ENCODE measurements around the gene SNCAIP. TPM values are rescaled to one million over a fixed set of nuclear protein-coding genes. Genes with fewer than 3 reads are reported as not detected.

Gene SNCAIP
- polyA plus RNA-seq, 1 experiment, result 12.3 TPM

DNA sequence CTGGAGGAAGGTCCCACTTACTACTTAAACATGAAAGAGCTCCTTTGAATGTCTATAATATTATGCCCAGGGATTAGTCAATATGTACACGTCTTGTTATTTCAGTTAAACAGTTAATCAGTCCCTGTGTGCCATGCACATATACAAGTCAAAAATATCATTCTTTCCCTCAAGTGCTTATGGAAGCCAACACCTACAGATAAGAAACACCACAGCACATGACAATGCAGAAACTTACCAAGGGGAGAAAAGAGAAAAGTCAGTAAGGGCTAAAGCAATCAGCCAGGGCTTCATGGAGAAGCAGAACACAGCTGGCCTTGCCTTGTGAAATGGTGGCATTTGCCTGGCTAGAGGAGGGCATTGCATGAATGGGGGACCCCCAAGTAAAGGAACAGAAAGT is 88.3 kb downstream of the SNCAIP start:
- CTCF ChIA-PET, result interaction anchor here (1.0 to 2.9 kb wide), 2 partner anchors 16 to 205 kb away, joined by 4 to 13 read pairs; no protein-coding TSS in a partner anchor

DNA sequence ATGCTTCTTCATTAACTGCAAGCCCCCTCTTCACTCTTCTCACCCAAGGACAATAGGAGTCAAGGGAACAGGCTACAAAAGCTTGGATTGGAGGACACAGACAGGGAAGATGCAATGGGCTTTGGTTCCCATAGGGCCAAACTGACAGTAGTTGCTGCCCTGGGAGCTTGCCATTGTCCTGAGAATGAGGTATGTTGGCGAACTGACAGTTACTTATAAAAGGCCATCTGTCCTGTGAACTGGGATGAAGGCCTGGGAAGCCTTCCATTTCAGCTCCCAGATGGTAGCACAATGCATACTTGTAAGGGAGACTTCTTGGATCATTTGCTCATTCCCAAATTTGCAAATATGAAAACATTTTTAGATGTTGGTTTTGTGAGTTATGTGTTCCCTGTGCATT is 88.9 kb downstream of the SNCAIP start:
- TF ChIP-seq, protein P1, sequence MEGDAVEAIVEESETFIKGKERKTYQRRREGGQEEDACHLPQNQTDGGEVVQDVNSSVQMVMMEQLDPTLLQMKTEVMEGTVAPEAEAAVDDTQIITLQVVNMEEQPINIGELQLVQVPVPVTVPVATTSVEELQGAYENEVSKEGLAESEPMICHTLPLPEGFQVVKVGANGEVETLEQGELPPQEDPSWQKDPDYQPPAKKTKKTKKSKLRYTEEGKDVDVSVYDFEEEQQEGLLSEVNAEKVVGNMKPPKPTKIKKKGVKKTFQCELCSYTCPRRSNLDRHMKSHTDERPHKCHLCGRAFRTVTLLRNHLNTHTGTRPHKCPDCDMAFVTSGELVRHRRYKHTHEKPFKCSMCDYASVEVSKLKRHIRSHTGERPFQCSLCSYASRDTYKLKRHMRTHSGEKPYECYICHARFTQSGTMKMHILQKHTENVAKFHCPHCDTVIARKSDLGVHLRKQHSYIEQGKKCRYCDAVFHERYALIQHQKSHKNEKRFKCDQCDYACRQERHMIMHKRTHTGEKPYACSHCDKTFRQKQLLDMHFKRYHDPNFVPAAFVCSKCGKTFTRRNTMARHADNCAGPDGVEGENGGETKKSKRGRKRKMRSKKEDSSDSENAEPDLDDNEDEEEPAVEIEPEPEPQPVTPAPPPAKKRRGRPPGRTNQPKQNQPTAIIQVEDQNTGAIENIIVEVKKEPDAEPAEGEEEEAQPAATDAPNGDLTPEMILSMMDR (IDR thresholded peaks at IDR 0.05; ENCODE audit: low read depth, low read length), result no peak
- ChIA-PET POLR2A (no interaction called here), CTCF (interaction anchor here (2.9 kb wide), 1 partner anchor 205 kb away, joined by 13 read pairs; no protein-coding TSS in a partner anchor)
- Histone ChIP-seq H3K27me3 (ENCODE audit: control insufficient read depth, insufficient read depth, low read length) (no peaks in the 10 kb centered on the region), H3K9me3 (ENCODE audit: control insufficient read depth, insufficient read depth, low read length) (no peaks in the 10 kb centered on the region), H3K4me3 (ENCODE audit: low read depth, low read length) (no peak overlapping the region), H3K27ac (ENCODE audit: low read depth, low read length) (no peak overlapping the region)
- DNase-seq (ENCODE audit: low read depth, low spot score), result no peak

More for the DNA sequence above, 88.3 kb downstream of the SNCAIP start:
- Histone ChIP-seq H3K9me3 (ENCODE audit: control insufficient read depth, insufficient read depth, low read length) (no peaks in the 10 kb centered on the region), H3K4me3 (ENCODE audit: low read depth, low read length) (no peak overlapping the region), H3K27ac (ENCODE audit: low read depth, low read length) (no peak overlapping the region), H3K27me3 (ENCODE audit: control insufficient read depth, insufficient read depth, low read length) (no peaks in the 10 kb centered on the region)
- TF ChIP-seq, protein P1 (IDR thresholded peaks at IDR 0.05; ENCODE audit: low read depth, low read length), result no peak
- POLR2A ChIA-PET, result no interaction called here
- no peak for DNase-seq (ENCODE audit: low read depth, low spot score)

DNA sequence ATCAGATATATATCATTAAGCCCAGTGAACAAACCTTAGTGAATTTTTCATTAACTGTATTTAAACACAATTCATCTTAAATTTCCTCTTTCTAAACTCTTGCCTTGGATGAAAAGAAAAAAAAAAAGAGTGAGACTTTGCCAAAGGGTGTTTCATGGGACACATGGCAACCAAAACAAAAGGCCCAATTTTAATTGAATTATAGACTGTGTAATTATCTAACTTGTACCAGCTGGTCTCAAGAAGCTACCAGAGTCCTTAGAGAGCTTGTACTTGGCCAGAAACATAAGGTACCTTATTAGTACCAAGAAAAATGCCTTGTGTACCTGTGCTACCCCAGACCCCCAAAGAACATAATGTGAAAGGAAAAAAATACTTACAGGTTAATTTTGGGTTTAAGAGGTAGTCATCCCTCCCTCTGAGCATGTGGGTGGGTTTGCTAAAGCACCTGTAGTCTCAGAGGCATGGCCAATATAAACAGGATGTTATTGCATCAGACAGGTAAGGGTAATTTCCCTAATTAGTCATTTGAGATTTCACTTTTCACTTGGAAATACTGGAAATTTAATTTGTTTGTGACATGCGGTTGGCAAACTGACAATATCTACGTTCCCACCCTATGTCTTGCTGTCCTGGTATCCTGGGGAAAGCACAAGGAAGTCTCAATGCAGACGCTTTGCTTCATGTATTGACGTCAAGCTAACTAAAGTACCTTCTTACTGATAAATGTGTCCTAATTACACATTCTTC is 90.1 kb downstream of the SNCAIP start:
- H3K9me3 ChIP-seq (ENCODE audit: control insufficient read depth, insufficient read depth, low read length), result no peaks in the 10 kb centered on the region
- CTCF ChIA-PET, result interaction anchor here (1.1 to 3.3 kb wide), 4 partner anchors 13 to 207 kb away, joined by 3 to 21 read pairs (median 8); no protein-coding TSS in a partner anchor
- POLR2A ChIA-PET, result interaction anchor here (0.7 kb wide), 2 partner anchors 24 to 202 kb away, joined by 3 to 4 read pairs; no protein-coding TSS in a partner anchor
- no peaks in the 10 kb centered on the region for H3K27me3 ChIP-seq (ENCODE audit: control insufficient read depth, insufficient read depth, low read length)
- no peak overlapping the region for H3K4me3 ChIP-seq (ENCODE audit: low read depth, low read length)
- no peak overlapping the region for H3K27ac ChIP-seq (ENCODE audit: low read depth, low read length)
- no peak for DNase-seq (ENCODE audit: low read depth, low spot score)
- TF ChIP-seq, protein P1 (IDR thresholded peaks at IDR 0.05; ENCODE audit: low read depth, low read length), result no peak

DNA sequence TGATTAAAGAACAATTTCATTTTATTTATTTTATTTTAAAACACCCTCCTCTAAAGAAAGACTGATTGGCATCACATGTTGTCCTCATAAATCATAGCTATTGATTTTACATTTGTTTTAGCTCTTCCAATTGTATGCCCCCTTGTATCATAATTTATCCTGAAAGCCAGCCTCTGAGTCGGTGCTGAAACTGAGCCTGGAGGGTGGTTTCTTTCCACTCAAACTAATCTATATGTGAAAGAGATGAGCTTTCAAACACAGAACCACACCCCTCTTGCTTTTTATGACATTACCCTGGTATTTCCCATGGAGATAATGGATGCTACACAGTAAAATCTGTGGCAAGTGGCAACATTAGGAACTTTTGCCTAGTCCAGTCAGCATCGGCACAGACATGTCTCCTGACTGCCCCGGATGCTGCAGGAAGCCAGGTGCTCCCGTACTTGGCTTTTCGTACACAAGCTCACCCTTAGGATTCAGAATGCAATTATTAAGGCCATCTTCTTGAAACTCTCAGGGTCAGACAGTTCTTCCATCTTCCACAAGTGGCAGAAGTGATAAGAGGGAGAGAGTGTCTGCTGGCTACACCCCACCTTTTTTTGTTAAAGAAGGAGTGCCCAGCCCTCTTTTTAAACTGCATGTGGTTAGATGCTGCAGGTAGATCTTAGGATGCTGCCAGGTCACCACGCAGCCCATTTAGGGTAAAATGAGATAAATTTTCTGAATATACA is 91.1 kb downstream of the SNCAIP start:
- H3K27me3 ChIP-seq (ENCODE audit: control insufficient read depth, insufficient read depth, low read length), result no peaks in the 10 kb centered on the region
- TF ChIP-seq, protein P1 (IDR thresholded peaks at IDR 0.05; ENCODE audit: low read depth, low read length), result no peak
- no peaks in the 10 kb centered on the region for H3K9me3 ChIP-seq (ENCODE audit: control insufficient read depth, insufficient read depth, low read length)
- ChIA-PET POLR2A (no interaction called here), CTCF (interaction anchor here (0.8 to 3.3 kb wide), 4 partner anchors 12 to 208 kb away, joined by 3 to 21 read pairs (median 3); no protein-coding TSS in a partner anchor)
- H3K27ac ChIP-seq (ENCODE audit: low read depth, low read length), result no peak overlapping the region
- no peak for DNase-seq (ENCODE audit: low read depth, low spot score)
- H3K4me3 ChIP-seq (ENCODE audit: low read depth, low read length), result no peak overlapping the region
